HEK293 (cell line): ENCODE data around the gene GYS2.

Source experiments
- CTCF ChIP-seq: fragments of 450-650 bp; formaldehyde crosslinking; IDR thresholded peaks from 2 replicates; pipeline ENCODE4 v1.5.1; 2016; ENCODE audit warnings: missing biosample characterization, missing genetic modification characterization
- MYNN ChIP-seq: fragments of 450-650 bp; formaldehyde crosslinking; IDR thresholded peaks from 2 replicates; pipeline ENCODE4 v1.5.1; 2016; ENCODE audit warnings: missing biosample characterization, missing genetic modification characterization, borderline replicate concordance
- ZNF121 ChIP-seq: fragments of 450-650 bp; formaldehyde crosslinking; IDR thresholded peaks from 2 replicates; pipeline ENCODE4 v1.5.1; 2016; ENCODE audit warnings: missing biosample characterization, missing genetic modification characterization
- ZNF138 ChIP-seq: fragments of 450-650 bp; formaldehyde crosslinking; IDR thresholded peaks from 2 replicates; pipeline ENCODE4 v1.5.1; 2016; ENCODE audit warnings: missing biosample characterization, missing genetic modification characterization, borderline replicate concordance
- ZNF335 ChIP-seq: fragments of 450-650 bp; formaldehyde crosslinking; conservative IDR thresholded peaks from 2 replicates; pipeline ENCODE4 v1.5.1; 2016; ENCODE audit warnings: missing biosample characterization, missing genetic modification characterization

GRCh38 chr12:21580748-21581516 is 23.7 kb downstream of the GYS2 start:
- TF ChIP-seq MYNN (tag by site-specific recombination) (no peak), ZNF335 (tag by site-specific recombination) (no peak), CTCF (tag by site-specific recombination) (no peak), ZNF121 (no peak), ZNF138 (tag by site-specific recombination) (no peak)
